H9 (cell line): Measurements from ENCODE around the gene AP2A1. TPM values are rescaled to one million over a fixed set of nuclear protein-coding genes. Genes with fewer than 3 reads are reported as not detected.

Source experiments
- DNase-seq: peaks from one replicate; pipeline ENCODE4 v3.0.0-alpha.2; 2017
- H2AFZ ChIP-seq: one replicate; pipeline ENCODE4 v1.6.1; 2013; ENCODE audit warnings: mild to moderate bottlenecking, low read length, control low read depth, moderate library complexity
- H2AK5ac ChIP-seq: 2 replicates; pipeline ENCODE4 v1.6.1; 2013; ENCODE audit warnings: low read length, control low read depth, mixed read lengths; ENCODE audit not compliant: insufficient read length
- H2BK120ac ChIP-seq: one replicate; pipeline ENCODE4 v1.6.1; 2013; ENCODE audit warnings: low read depth, mild to moderate bottlenecking, low read length, control low read depth, inconsistent platforms; ENCODE audit not compliant: poor library complexity, severe bottlenecking
- H2BK12ac ChIP-seq: 2 replicates; pipeline ENCODE4 v1.6.1; 2013; ENCODE audit warnings: low read length, control low read depth, mixed read lengths, low read depth; ENCODE audit not compliant: insufficient read length
- H2BK15ac ChIP-seq: 2 replicates; pipeline ENCODE4 v1.6.1; 2013; ENCODE audit warnings: low read depth, low read length, control low read depth
- H2BK20ac ChIP-seq: one replicate; pipeline ENCODE4 v1.6.1; 2013; ENCODE audit warnings: low read depth, mild to moderate bottlenecking, low read length, control low read depth, inconsistent platforms; ENCODE audit not compliant: poor library complexity, severe bottlenecking
- H2BK5ac ChIP-seq: 2 replicates; pipeline ENCODE4 v1.6.1; 2013; ENCODE audit warnings: low read length, control low read depth, mixed read lengths; ENCODE audit not compliant: insufficient read length
- H3K14ac ChIP-seq: 2 replicates; pipeline ENCODE4 v1.6.1; 2013; ENCODE audit warnings: low read length, control low read depth; ENCODE audit not compliant: insufficient read depth
- H3K18ac ChIP-seq: 2 replicates; pipeline ENCODE4 v1.6.1; 2013; ENCODE audit warnings: low read depth, mild to moderate bottlenecking, mixed read lengths, low read length, control low read depth; ENCODE audit not compliant: insufficient read length
- H3K23ac ChIP-seq: 2 replicates; pipeline ENCODE4 v1.6.1; 2013; ENCODE audit warnings: low read length, control low read depth, mixed read lengths, low read depth; ENCODE audit not compliant: insufficient read length
- H3K23me2 ChIP-seq: 2 replicates; pipeline ENCODE4 v1.6.1; 2013; ENCODE audit warnings: low read depth, mild to moderate bottlenecking, mixed read lengths, low read length, control low read depth; ENCODE audit not compliant: insufficient read length, poor library complexity, severe bottlenecking
- H3K27ac ChIP-seq: 2 replicates; pipeline ENCODE4 v1.5.1; 2013; ENCODE audit warnings: low read length, control low read depth, mixed read lengths, low read depth; ENCODE audit not compliant: insufficient read length
- H3K27me3 ChIP-seq: 2 replicates; pipeline ENCODE4 v1.6.1; 2013; ENCODE audit warnings: low read length, control low read depth, inconsistent platforms; ENCODE audit not compliant: insufficient read depth
- H3K4ac ChIP-seq: 2 replicates; pipeline ENCODE4 v1.6.1; 2013; ENCODE audit warnings: low read depth, mild to moderate bottlenecking, control low read depth, inconsistent platforms, low read length, moderate library complexity
- H3K4me1 ChIP-seq: 2 replicates; pipeline ENCODE4 v1.6.1; 2013; ENCODE audit warnings: low read length, control low read depth, inconsistent platforms; ENCODE audit not compliant: insufficient read depth
- H3K4me2 ChIP-seq: 2 replicates; pipeline ENCODE4 v1.6.1; 2013; ENCODE audit warnings: low read length, control low read depth, mixed read lengths; ENCODE audit not compliant: insufficient read length, insufficient read depth
- H3K56ac ChIP-seq: 2 replicates; pipeline ENCODE4 v1.6.1; 2013; ENCODE audit warnings: low read depth, mild to moderate bottlenecking, mixed read lengths, low read length, control low read depth; ENCODE audit not compliant: insufficient read length
- H3K79me1 ChIP-seq: 2 replicates; pipeline ENCODE4 v1.6.1; 2013; ENCODE audit warnings: low read depth, mild to moderate bottlenecking, moderate library complexity, low read length, control low read depth, inconsistent platforms; ENCODE audit not compliant: insufficient read depth, poor library complexity, severe bottlenecking
- H3K79me2 ChIP-seq: 2 replicates; pipeline ENCODE4 v1.6.1; 2013; ENCODE audit warnings: low read length, control low read depth, inconsistent platforms; ENCODE audit not compliant: insufficient read depth
- H3K9ac ChIP-seq: 2 replicates; pipeline ENCODE4 v1.6.1; 2013; ENCODE audit warnings: low read length, control low read depth, mixed read lengths; ENCODE audit not compliant: insufficient read length; ENCODE audit errors: extremely low read depth
- H3K9me3 ChIP-seq: one replicate; pipeline ENCODE4 v1.6.1; 2013; ENCODE audit warnings: low read depth, low read length, inconsistent platforms; ENCODE audit not compliant: control insufficient read depth
- H3T11ph ChIP-seq: one replicate; pipeline ENCODE4 v1.6.1; 2013; ENCODE audit warnings: mild to moderate bottlenecking, low read length, control low read depth, inconsistent platforms
- H4K20me1 ChIP-seq: one replicate; pipeline ENCODE4 v1.6.1; 2013; ENCODE audit not compliant: control insufficient read depth, insufficient read length, insufficient read depth
- H4K5ac ChIP-seq: 2 replicates; pipeline ENCODE4 v1.6.1; 2013; ENCODE audit warnings: low read depth, mild to moderate bottlenecking, mixed read lengths, low read length, control low read depth; ENCODE audit not compliant: insufficient read length
- H4K8ac ChIP-seq: replicated peaks from 2 replicates; pipeline ENCODE4 v1.6.1; 2013; ENCODE audit warnings: low read length, control low read depth, mixed read lengths, low read depth; ENCODE audit not compliant: insufficient read length
- H4K91ac ChIP-seq: 2 replicates; pipeline ENCODE4 v1.6.1; 2013; ENCODE audit warnings: low read depth, mild to moderate bottlenecking, moderate library complexity, mixed read lengths, low read length, control low read depth; ENCODE audit not compliant: insufficient read length
- H3K27ac Mint-ChIP-seq, 3 experiments: 2 replicates in 2 of 3; 3 replicates in 1 of 3; pipeline ENCODE4 v1.8.0; 2020 to 2021; ENCODE audit warnings: mixed read lengths in 3 of 3, mild to moderate bottlenecking in 1 of 3, moderate library complexity in 1 of 3
- H3K27me3 Mint-ChIP-seq: 2 replicates; pipeline ENCODE4 v1.8.0; 2021; ENCODE audit warnings: low read depth, mild to moderate bottlenecking, moderate library complexity, mixed read lengths
- H3K36me3 Mint-ChIP-seq, 3 experiments: 2 replicates in 2 of 3; 3 replicates in 1 of 3; pipeline ENCODE4 v1.8.0; 2020 to 2021; ENCODE audit warnings: low read depth in 3 of 3, mixed read lengths in 3 of 3; ENCODE audit not compliant: insufficient read depth in 1 of 3
- H3K4me1 Mint-ChIP-seq, 2 experiments: 2 replicates each; pipeline ENCODE4 v1.8.0; 2020; ENCODE audit warnings: mixed read lengths in 2 of 2
- H3K4me3 Mint-ChIP-seq, 2 experiments: 2 replicates in 1 of 2; 3 replicates in 1 of 2; pipeline ENCODE4 v1.8.0; 2020 to 2021; ENCODE audit warnings: mild to moderate bottlenecking in 2 of 2, mixed read lengths in 2 of 2, moderate library complexity in 1 of 2
- H3K9me3 Mint-ChIP-seq, 2 experiments: 2 replicates in 1 of 2; 3 replicates in 1 of 2; pipeline ENCODE4 v1.8.0; 2020; ENCODE audit warnings: mild to moderate bottlenecking in 2 of 2, mixed read lengths in 2 of 2, moderate library complexity in 1 of 2
- CTCF ChIP-seq: fragments of 200-600 bp; sonication (generic); conservative IDR thresholded peaks from 3 replicates; pipeline ENCODE4 v1.8.0; 2021; ENCODE audit warnings: antibody characterized with exemption, mild to moderate bottlenecking
- WGBS: extraction: QIAGEN DNeasy Blood & Tissue Kit; methylation state at CpG from one replicate; pipeline ENCODE4 v1.1.7; 2013; ENCODE audit warnings: missing lambda C conversion rate, low lambda C conversion rate, mixed read lengths; ENCODE audit not compliant: insufficient read length; ENCODE audit errors: extremely low coverage; 5-methylcytosine and 5-hydroxymethylcytosine counted together
- total RNA-seq: library from RNA; stranded (reverse); gene quantifications from 2 replicates; pipeline ENCODE4 v1.2.1, GENCODE V29; 2021

AP2A1 gene
- total RNA-seq, 1 experiment from 2014 or later, result 108 TPM

GRCh38 chr19:49749771-49750170 lies 17.0 kb upstream of the AP2A1 start:
- DNase-seq, result no peak
- H2BK12ac ChIP-seq, result no peak overlapping the region
- no peak overlapping the region for H3K4ac ChIP-seq
- no peak overlapping the region for H3K9ac ChIP-seq
- TF ChIP-seq CTCF, result no peak
- H3K27me3 ChIP-seq, result no peaks in the 10 kb centered on the region
- no peak overlapping the region for H3K18ac ChIP-seq
- no peak overlapping the region for H4K91ac ChIP-seq
- H2BK20ac ChIP-seq, result no peak overlapping the region
- no peaks in the 10 kb centered on the region for H3K79me2 ChIP-seq
- no peak overlapping the region for H2BK15ac ChIP-seq
- Mint-ChIP-seq H3K4me3 (no peak overlapping the region), H3K27me3 (peaks cover 6% of the 10 kb centered on the region), H3K4me1 (peaks cover 3 to 17% of the 10 kb centered on the region in 2 experiments), H3K9me3 (peaks cover 19 to 26% of the 10 kb centered on the region in 2 experiments), H3K27ac (no peak overlapping the region), H3K36me3 (peaks cover 0 to 3% (median 0%) of the 10 kb centered on the region in 3 experiments; a peak in 3 of 7 replicates)
- H3K9me3 ChIP-seq, result no peaks in the 10 kb centered on the region
- no peak overlapping the region for H3K4me2 ChIP-seq
- no peak overlapping the region for H3K27ac ChIP-seq
- H4K8ac ChIP-seq, result no peak overlapping the region
- no peak overlapping the region for H2AK5ac ChIP-seq
- H2BK5ac ChIP-seq, result no peak overlapping the region
- H2BK120ac ChIP-seq, result no peak overlapping the region
- no peaks in the 10 kb centered on the region for H3K79me1 ChIP-seq
- no peak overlapping the region for H3K23ac ChIP-seq
- peaks cover 2% of the 10 kb centered on the region for H3K4me1 ChIP-seq
- H4K20me1 ChIP-seq, result no peaks in the 10 kb centered on the region
- no peak overlapping the region for H3K56ac ChIP-seq
- no peak overlapping the region for H3K14ac ChIP-seq
- no peaks in the 10 kb centered on the region for H3K23me2 ChIP-seq
- no peak overlapping the region for H3T11ph ChIP-seq
- no peak overlapping the region for H2AFZ ChIP-seq
- WGBS, result no CpG with 5 or more reads among the region's 1 CpG
- H4K5ac ChIP-seq, result no peak overlapping the region
